Spleen (tissue), 11 donors: Measurements from ENCODE around the gene NIPSNAP2. TPM values are rescaled to one million over a fixed set of nuclear protein-coding genes. Genes with fewer than 3 reads are reported as not detected.
"Not testable (repeated sequence)": the region's sequence is repeated elsewhere in the genome, so short reads cannot be mapped to it uniquely, and the experiment has no call there.

Experiments
- DNase-seq: peaks from one replicate; pipeline ENCODE4 v3.0.0-alpha.2; 2020
- H3K27ac ChIP-seq, 8 donors: fragments of 200-600 bp; sonication (generic) in 7 of 8; 1 replicate in 4 of 8; 2 replicates in 4 of 8; pipeline versions ENCODE4 v1.5.0 to v1.8.0; 2016 to 2021; ENCODE audit warnings: inconsistent platforms in 4 of 8, mild to moderate bottlenecking in 4 of 8, moderate library complexity in 1 of 8
- H3K27me3 ChIP-seq, 7 donors: fragments of 200-600 bp; sonication (generic) in 6 of 7; replicated peaks in 1 of 7; 1 replicate in 4 of 7; 2 replicates in 3 of 7; pipeline versions ENCODE4 v1.5.0 to v1.8.0; 2016 to 2021; ENCODE audit warnings: inconsistent platforms in 3 of 7, mild to moderate bottlenecking in 1 of 7
- H3K36me3 ChIP-seq, 6 donors: fragments of 200-600 bp; sonication (generic) in 5 of 6; 1 replicate in 4 of 6; 2 replicates in 2 of 6; pipeline versions ENCODE4 v1.5.0 to v1.8.0; 2016 to 2021; ENCODE audit warnings: inconsistent platforms in 2 of 6
- H3K4me1 ChIP-seq, 6 donors: fragments of 200-600 bp; sonication (generic) in 5 of 6; 1 replicate in 3 of 6; 2 replicates in 3 of 6; pipeline versions ENCODE4 v1.5.0 to v1.8.0; 2016 to 2021; ENCODE audit warnings: inconsistent platforms in 3 of 6
- H3K4me3 ChIP-seq, 8 donors: fragments of 200-600 bp; sonication (generic) in 7 of 8; 1 replicate in 4 of 8; 2 replicates in 4 of 8; pipeline versions ENCODE4 v1.5.0 to v1.8.0; 2016 to 2021; ENCODE audit warnings: inconsistent platforms in 4 of 8, mild to moderate bottlenecking in 4 of 8, moderate library complexity in 2 of 8
- H3K9me3 ChIP-seq, 8 donors: fragments of 200-600 bp; sonication (generic) in 7 of 8; 1 replicate in 4 of 8; 2 replicates in 4 of 8; pipeline versions ENCODE4 v1.5.0 to v1.8.0; 2016 to 2021; ENCODE audit warnings: inconsistent platforms in 4 of 8
- CTCF ChIP-seq, 11 experiments: fragments of 200-600 bp in 7 of 11; fragments of 450-650 bp in 4 of 11; sonication (generic) in 4 of 11; IDR thresholded peaks in 8 of 11; conservative IDR thresholded peaks in 3 of 11; 1 replicate in 7 of 11; 2 replicates in 4 of 11; pipeline versions ENCODE4 v1.4.0 to v1.8.0; 2016 to 2021; ENCODE audit warnings: antibody characterized with exemption in 11 of 11, inconsistent platforms in 4 of 11, mild to moderate bottlenecking in 1 of 11
- POLR2A ChIP-seq, 3 donors: fragments of 450-650 bp; IDR thresholded peaks; one replicate each; pipeline ENCODE4 v1.5.1; 2017; ENCODE audit warnings: antibody characterized with exemption in 3 of 3, mild to moderate bottlenecking in 1 of 3
- POLR2AphosphoS5 ChIP-seq, 3 donors: sonication (generic); formaldehyde crosslinking; IDR thresholded peaks; one replicate each; pipeline ENCODE4 v1.5.1; 2017; ENCODE audit warnings: antibody characterized with exemption in 3 of 3
- WGBS, 5 donors: extraction: QIAGEN DNeasy Blood & Tissue Kit in 3 of 5; methylation state at CpG; one replicate each; pipeline versions ENCODE4 v1.1.5 to v1.1.7; 2013 to 2018; 5-methylcytosine and 5-hydroxymethylcytosine counted together
- intact Hi-C: fragments of 100-400 bp; cut with DNase I; formaldehyde crosslinking; loops from one replicate; pipeline ENCODE4 v1.15.0; 2023; ENCODE audit warnings: low total_unique reads
- polyA plus RNA-seq, 3 donors: library from polyadenylated mRNA; stranded (reverse); fragments of 200-250 nt; gene quantifications; one replicate each; pipeline ENCODE4 v1.2.1, GENCODE V29; 2013
- total RNA-seq, 7 donors: library from RNA; depleted of rRNA in 3 of 7; stranded (reverse); fragments of >200 nt in 3 of 7; fragmentation: NEBNext Ultra II Directional in 4 of 7; extraction: Animal tissue kit (Norgen Biotek cat#: 25700) in 4 of 7; gene quantifications; one replicate each; pipeline versions ENCODE4 v1.1.0 to v1.2.1, GENCODE V29; 2016 to 2021
- donor health status: healthy with polysubstance abuse.
- donor health status: DM: no; HTN: no; CAD: no; lungs with moderate emphysema.
- donor health status: DM: no; HTN: no; CAD: no.
- donor health status: Bipolar disorder and iron deficiency.
- donor health status: healthy.
- donor health status: DM: no; HTN: no; CAD: no.
- donor health status: DM: yes; HTN: yes; CAD: no.

The NIPSNAP2 gene
- total and polyA plus RNA-seq, 10 donors: 26.8 to 54.1 (median 36.0) TPM

GRCh38 chr7:56046721-56047445, 82.5 kb downstream of the NIPSNAP2 start:
- no peak for TF ChIP-seq CTCF (IDR thresholded peaks at IDR 0.05 in 8 of 11, conservative IDR thresholded peaks at IDR 0.05 in 3 of 11)
- no peak for TF ChIP-seq POLR2A (IDR thresholded peaks at IDR 0.05)
- no peak for TF ChIP-seq POLR2AphosphoS5 (IDR thresholded peaks at IDR 0.05)
- Histone ChIP-seq H3K4me1 (peaks cover 0 to 28% (median 17%) of the 10 kb centered on the region in 6 donors), H3K9me3 (no peaks in the 10 kb centered on the region), H3K27me3 (no peaks in the 10 kb centered on the region), H3K4me3 (no peak overlapping the region), H3K36me3 (peaks cover 0 to 9% (median 0%) of the 10 kb centered on the region in 6 donors), H3K27ac (peak overlapping the region in 1 of 8 donors; percentile 18)
- DNase-seq: no peak
- 82 to 89% (median 88%) methylated on average over 5 of the region's 5 CpGs for WGBS, 5 donors
- intact Hi-C loops: no loop called here

- H3K36me3 ChIP-seq, H3K27ac ChIP-seq, intact Hi-C loops, H3K27me3 ChIP-seq, H3K4me3 ChIP-seq, H3K9me3 ChIP-seq: not testable (repeated sequence)
- H3K4me1 ChIP-seq: peaks cover under 1 to 35% (median 22%) of the 10 kb centered on the region in 6 donors
- 79 to 90% (median 89%) methylated on average over 11 of the region's 11 CpGs for WGBS, 5 donors
- peak; percentile 62 for DNase-seq
Measured at GRCh38 chr7:56047446-56048116, 83.2 kb downstream of the NIPSNAP2 start.

- TF ChIP-seq CTCF (IDR thresholded peaks at IDR 0.05 in 8 of 11, conservative IDR thresholded peaks at IDR 0.05 in 3 of 11) (no peak), POLR2AphosphoS5 (IDR thresholded peaks at IDR 0.05) (no peak), POLR2A (IDR thresholded peaks at IDR 0.05) (no peak)
- no peak overlapping the region for H3K4me3 ChIP-seq
- intact Hi-C loops: no loop called here
- H3K27ac ChIP-seq: peak overlapping the region in 3 of 8 donors; percentile 15 to 30 (median 26)
- DNase-seq: no peak
- no peaks in the 10 kb centered on the region for H3K27me3 ChIP-seq
- no peaks in the 10 kb centered on the region for H3K9me3 ChIP-seq
- peaks cover 7 to 41% (median 29%) of the 10 kb centered on the region in 6 donors for H3K4me1 ChIP-seq
- 75 to 93% (median 82%) methylated on average over 1 of the region's 1 CpG for WGBS, 5 donors
- H3K36me3 ChIP-seq: peaks cover 0 to 9% (median 3%) of the 10 kb centered on the region in 6 donors
Measured at GRCh38 chr7:56048245-56048644, 83.9 kb downstream of the NIPSNAP2 start.

- H3K4me3 ChIP-seq, H3K27me3 ChIP-seq, intact Hi-C loops, H3K9me3 ChIP-seq: not testable (repeated sequence)
- peaks cover 0 to 14% (median 8%) of the 10 kb centered on the region in 6 donors for H3K36me3 ChIP-seq
- peak overlapping the region in 3 of 8 donors; percentile 15 to 30 (median 26) for H3K27ac ChIP-seq
- 72 to 83% (median 78%) methylated on average over 8 of the region's 8 CpGs for WGBS, 5 donors
- H3K4me1 ChIP-seq: peaks cover 12 to 47% (median 34%) of the 10 kb centered on the region in 6 donors
- DNase-seq: peak; percentile 43
Measured at GRCh38 chr7:56048763-56049162, 84.4 kb downstream of the NIPSNAP2 start.

Other genes with a start within 250 kb of the NIPSNAP2 start
- under 1 TPM in 2 of 7 donors, not detected in 5; 0.09 to 0.20 TPM for gene SEPTIN14, start 101.8 kb upstream of the NIPSNAP2 start, total RNA-seq
- gene SEPTIN14, start 101.8 kb upstream of the NIPSNAP2 start, polyA plus RNA-seq: not detected
- 1 to 10 TPM; 2.0 to 6.2 (median 3.5) TPM for gene ZNF713, start 77.1 kb upstream of the NIPSNAP2 start, total RNA-seq
- gene ZNF713, start 77.1 kb upstream of the NIPSNAP2 start, polyA plus RNA-seq: 1 to 10 TPM in 1 of 3 donors, under 1 TPM in 2; 0.38 to 1.0 (median 0.74) TPM
- 10 to 100 TPM in 2 of 7 donors, 1 to 10 TPM in 5; 6.4 to 10.2 (median 8.7) TPM for gene MRPS17, start 12.7 kb upstream of the NIPSNAP2 start, total RNA-seq
- gene MRPS17, start 12.7 kb upstream of the NIPSNAP2 start, polyA plus RNA-seq: 10 to 100 TPM; 10.2 to 14.1 (median 12.5) TPM
- 10 to 100 TPM in 2 of 7 donors, 1 to 10 TPM in 5; 5.0 to 11.3 (median 7.3) TPM for gene PSPH, start 86.9 kb downstream of the NIPSNAP2 start, total RNA-seq
- 1 to 10 TPM; 2.2 to 8.4 (median 4.8) TPM for gene PSPH, start 86.9 kb downstream of the NIPSNAP2 start, polyA plus RNA-seq
- gene CCT6A, start 87.2 kb downstream of the NIPSNAP2 start, total RNA-seq: 100 to 1,000 TPM in 1 of 7 donors, 10 to 100 TPM in 6; 71.5 to 107 (median 84.9) TPM
- gene CCT6A, start 87.2 kb downstream of the NIPSNAP2 start, polyA plus RNA-seq: 100 to 1,000 TPM; 113 to 139 (median 133) TPM
- 100 to 1,000 TPM in 6 of 7 donors, 10 to 100 TPM in 1; 96.5 to 145 (median 132) TPM for gene SUMF2, start 99.7 kb downstream of the NIPSNAP2 start, total RNA-seq
- gene SUMF2, start 99.7 kb downstream of the NIPSNAP2 start, polyA plus RNA-seq: 10 to 100 TPM; 57.1 to 81.3 (median 60.4) TPM
- 1 to 10 TPM in 6 of 7 donors, not detected in 1; 1.0 to 3.4 (median 1.8) TPM for gene PHKG1, start 128.4 kb downstream of the NIPSNAP2 start, total RNA-seq
- 1 to 10 TPM in 1 of 3 donors, under 1 TPM in 2; 0.86 to 1.2 (median 0.93) TPM for gene PHKG1, start 128.4 kb downstream of the NIPSNAP2 start, polyA plus RNA-seq
- gene CHCHD2, start 141.9 kb downstream of the NIPSNAP2 start, total RNA-seq: 100 to 1,000 TPM; 192 to 371 (median 228) TPM
- gene CHCHD2, start 141.9 kb downstream of the NIPSNAP2 start, polyA plus RNA-seq: 100 to 1,000 TPM; 265 to 476 (median 453) TPM
- not detected for gene NUPR2, start 151.8 kb downstream of the NIPSNAP2 start, total RNA-seq
- gene NUPR2, start 151.8 kb downstream of the NIPSNAP2 start, polyA plus RNA-seq: not detected